Activated T-cell treated with anti-CD3 and anti-CD28 coated beads for 24 hours (primary cell): ENCODE data around the gene TBX15.

Experiments used
- DNase-seq: peaks from one replicate; pipeline ENCODE4 v3.0.0-alpha.2; 2020; ENCODE audit warnings: low read depth

TBX15 gene

DNA sequence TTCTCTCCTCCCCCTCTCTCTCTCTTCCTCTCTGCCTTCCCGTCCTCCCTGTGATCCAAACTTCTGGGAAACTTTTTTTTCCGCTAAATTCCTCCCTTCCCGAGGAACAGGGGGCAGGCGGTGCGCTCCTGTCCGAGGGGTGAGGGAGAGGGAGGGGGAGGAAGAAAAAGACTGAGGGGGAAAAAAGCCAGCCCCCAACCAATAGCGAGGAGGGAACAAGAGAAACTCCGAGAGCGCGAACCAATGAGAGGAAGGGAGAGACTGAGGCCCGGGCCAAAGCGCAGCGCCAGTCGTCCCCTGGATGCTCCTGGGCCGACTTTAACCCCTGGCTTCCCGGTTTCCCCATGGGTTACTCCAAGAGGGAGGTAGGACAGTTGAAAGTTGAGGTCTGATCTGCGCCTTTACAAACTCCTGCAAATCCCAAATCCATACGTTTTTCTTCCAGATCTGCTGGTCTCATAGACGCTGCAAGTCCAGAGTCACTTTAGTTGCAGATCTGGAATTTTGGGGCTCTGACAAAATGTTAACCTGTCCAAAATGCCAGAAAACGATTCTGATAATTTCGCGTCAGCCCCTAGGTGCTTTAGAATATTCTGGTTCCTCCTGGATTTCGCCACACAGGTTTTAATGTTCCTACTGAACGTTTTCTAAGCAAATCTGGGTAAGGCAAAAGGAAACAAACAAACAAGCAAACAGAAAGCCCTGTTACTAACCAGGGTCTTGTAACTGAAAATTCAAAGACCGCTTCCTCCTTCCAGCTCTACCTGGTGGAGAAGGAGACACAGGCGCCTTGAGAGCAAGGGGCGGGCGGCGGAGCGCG is at the start of gene TBX15:
TSS of gene TBX15 (minus strand) at position 158 of the 820 bp plus-strand sequence. CDS start 548 bp downstream, outside the sequence.
- no peak for DNase-seq

DNA sequence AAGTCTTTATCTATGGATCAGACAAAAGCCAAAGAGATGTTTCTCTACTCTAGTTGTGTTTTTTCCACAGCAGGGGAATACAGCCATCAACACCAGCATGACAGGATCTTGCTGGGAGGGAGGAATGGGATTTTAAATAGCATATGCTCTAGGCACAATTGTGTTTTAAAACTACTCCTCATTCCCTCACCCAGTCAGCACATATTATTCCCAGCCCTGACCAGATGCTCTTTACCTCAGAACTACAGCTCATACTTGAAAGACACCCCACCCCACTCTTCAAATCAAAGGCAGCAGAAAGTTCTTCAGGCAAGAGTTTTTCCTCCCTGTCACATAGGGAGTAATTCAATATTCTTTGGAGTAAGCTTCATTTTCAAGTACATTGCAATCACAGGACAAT is 46.2 kb upstream of the TBX15 start:
- no peak for DNase-seq

DNA sequence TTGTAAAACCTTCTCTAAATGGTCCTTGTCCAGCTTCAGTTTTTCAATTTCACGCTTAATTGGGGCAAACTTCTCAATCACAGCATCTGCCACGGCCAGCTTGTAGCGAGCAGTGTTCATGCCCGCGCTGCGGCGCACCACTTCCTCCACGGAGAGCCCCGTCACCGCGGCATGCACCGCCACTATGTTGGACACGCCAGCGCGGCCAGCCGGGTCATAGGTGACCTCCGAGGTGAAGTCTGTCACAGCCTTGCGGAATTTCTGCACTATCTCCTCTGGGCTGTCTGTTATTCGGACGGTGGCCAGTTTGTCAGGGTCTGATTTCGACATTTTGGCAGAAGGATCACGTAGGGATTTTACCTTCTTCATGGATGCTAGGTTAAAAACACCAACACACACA is 44.8 kb upstream of the TBX15 start:
- no peak for DNase-seq

DNA sequence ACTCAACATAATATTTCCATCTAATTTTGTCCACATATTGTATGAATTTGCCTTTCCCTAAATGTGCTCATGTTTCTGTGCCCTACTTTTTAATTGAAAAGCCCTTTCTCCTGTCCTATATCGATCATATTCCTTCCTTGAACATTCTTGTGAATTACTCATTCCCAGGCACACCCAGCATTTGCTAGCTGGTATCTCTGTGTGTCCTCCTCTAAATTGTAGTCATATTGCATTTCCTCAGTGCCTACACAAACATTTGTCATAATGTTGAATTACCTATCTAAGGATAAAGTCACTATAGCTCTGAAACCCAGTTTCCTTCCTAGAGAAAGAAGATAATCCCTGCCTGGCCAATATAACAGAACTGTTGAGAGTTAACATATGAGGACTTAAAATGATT is 39.6 kb upstream of the TBX15 start:
- DNase-seq: no peak

DNA sequence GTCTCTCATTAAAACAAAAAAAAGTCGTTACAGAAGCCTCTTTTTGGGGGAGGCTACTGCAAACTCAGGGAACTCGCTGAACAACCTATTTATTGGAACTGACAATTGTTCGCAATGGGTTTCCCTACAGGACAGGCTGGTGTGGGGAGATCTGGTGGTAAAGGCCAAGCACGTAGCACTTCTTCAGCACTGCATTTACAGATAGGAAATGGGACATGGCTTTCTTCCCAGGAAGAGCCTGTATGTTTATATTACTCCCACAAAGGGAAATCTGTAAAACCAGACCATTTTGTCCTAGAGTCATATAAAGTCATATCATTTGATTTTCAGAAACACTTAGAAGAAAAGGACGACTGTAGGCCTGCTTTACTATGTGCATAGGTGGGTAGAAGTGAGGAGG is 38.8 kb upstream of the TBX15 start:
- DNase-seq: no peak

DNA sequence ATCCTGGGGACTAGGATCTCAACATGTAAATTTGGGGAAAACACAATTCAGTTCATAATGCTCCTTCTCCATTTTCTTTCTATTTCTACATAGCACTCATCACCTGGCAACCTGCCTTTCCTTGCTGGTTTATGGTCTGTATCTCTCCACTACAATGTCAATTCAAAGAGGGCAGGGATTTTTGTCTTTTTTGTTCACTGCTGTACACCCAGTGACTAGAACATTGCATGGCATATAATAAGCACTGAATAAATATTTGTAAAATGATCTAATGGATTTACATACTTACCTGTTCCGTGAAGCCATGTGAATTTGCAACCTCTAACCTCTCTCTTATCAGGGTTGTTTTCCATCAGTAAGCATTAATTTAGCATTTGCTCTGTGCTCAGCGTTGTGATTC is 27.4 kb upstream of the TBX15 start:
- no peak for DNase-seq

DNA sequence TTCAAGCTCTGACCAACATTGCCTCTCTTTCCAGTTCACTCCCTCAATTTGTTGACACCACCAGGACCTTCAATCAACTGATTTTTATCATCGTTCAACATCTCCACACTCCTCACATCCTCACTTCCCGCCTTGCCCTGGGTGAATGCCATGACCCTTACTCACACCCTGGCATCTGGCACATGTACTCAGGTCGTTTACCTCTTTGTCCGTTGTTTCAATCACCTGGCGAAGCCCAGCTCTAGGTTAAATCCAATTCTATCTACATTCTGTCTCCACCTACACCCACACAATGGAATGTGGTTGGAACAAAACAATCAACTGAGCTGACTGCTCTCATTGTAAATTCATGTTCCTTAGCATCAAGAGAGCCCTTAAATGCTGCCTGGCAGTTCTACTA is 24.2 kb upstream of the TBX15 start:
- no peak for DNase-seq

DNA sequence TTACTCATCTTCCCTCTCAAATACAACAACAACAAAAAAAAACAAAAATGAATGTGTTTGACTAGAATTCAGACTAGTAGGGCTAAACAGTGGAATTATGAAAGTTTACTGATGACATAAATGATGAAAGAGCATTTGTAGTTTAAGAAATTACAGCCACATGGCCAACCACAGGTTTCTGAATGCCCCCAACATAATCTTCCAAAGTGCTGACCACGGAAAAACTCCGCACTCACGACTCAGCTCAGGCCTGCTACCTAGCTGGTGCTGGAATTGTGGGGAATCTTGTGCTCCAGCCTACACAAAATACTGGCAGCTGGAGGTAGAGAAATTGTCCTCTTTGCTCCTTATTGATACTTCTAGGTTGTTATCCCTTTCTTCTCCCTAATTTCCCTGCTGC is 23.6 kb upstream of the TBX15 start:
- no peak for DNase-seq

DNA sequence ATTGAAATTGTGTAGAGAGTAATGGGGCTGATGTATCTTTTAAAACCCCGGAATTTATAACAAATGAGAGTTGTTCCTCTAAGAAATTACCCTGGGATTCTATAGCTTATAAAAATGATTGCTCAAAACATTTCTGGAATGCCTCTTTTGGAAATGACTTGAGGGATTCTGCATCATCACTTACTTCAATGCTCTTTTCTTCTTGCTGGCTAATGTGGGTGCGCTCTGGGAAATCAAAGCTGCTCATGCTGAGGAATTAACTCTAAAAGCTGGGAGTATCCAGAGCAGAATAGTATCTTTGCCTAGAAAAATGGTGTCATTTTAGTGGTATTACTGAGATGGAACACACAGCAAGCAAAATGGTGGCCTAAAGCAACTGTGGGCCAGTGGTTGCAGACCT is 23.0 kb upstream of the TBX15 start:
- no peak for DNase-seq

DNA sequence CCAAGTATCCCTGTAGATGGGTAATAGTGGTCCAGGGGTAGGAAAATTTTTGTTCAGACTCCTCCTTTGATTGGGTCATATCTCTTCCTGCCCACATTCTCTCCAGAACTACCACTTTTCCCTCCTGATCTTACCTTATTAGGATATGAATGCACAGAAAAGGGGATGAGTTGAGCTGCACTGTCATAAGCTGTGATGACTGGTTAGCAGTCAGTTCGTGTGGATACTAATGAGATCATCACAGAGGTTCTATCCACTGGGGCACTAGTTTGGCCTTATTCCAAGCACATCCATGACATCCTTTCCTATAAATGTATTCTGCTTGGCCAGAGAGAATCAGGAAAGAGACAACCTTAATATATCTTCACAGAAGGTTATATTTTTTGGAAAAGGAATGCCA is 22.1 kb upstream of the TBX15 start:
- DNase-seq: no peak

DNA sequence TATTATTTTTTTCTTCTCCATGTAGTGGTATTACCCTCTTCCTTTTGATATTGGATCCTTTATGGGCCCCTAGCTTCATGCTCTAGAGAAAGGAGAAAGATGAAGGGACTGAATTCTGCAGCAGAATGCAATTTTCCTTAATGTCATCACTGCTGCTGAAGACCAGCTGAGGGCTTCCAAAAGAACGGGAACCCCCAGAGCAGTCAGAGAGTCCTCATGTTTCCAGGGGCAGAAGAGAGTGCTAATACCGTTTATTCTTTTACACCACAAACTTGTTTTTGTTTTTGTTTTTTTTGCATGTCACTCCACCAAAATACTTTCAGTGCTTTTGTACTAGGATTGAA is 21.1 kb upstream of the TBX15 start:
- DNase-seq: no peak

DNA sequence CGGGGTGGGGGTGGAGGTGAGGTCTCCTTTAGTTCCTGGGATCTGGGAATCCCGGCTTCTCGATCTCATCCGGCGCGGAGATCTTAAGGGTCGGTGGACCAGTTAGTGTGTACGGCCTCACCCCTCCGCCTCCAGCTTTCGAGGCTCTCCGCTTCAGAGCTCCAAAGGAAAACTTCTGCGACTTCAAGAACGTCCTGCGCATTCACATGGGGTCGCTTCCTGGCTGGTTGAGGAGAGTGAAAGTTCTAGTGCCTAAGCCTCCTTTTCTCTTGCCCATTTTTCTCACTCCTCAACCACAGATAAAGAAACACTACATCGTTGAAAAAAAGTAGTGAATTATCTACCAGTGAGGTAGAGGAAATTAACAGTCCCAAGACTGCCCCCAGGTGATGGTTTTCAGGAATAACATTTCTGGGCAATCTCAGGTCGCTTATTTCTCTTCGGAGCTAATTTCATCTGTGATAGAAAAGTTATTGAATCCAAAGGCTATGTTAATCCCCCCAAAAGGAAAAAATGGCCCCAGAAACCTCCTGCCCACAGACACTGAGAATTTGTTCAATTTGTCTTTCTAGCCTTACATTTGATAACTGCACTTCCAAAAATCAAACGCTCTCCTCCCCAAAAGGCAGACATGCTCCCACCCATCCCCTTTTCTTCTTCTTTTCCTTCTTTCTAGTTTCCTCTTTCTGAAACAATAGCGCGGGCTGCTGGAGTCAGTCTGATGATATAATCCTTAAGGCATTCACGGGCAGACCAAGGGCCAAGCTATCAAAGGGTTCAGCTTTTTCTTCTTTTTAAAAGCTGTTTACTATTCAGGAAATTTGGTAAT is 20.6 kb upstream of the TBX15 start:
- no peak for DNase-seq

DNA sequence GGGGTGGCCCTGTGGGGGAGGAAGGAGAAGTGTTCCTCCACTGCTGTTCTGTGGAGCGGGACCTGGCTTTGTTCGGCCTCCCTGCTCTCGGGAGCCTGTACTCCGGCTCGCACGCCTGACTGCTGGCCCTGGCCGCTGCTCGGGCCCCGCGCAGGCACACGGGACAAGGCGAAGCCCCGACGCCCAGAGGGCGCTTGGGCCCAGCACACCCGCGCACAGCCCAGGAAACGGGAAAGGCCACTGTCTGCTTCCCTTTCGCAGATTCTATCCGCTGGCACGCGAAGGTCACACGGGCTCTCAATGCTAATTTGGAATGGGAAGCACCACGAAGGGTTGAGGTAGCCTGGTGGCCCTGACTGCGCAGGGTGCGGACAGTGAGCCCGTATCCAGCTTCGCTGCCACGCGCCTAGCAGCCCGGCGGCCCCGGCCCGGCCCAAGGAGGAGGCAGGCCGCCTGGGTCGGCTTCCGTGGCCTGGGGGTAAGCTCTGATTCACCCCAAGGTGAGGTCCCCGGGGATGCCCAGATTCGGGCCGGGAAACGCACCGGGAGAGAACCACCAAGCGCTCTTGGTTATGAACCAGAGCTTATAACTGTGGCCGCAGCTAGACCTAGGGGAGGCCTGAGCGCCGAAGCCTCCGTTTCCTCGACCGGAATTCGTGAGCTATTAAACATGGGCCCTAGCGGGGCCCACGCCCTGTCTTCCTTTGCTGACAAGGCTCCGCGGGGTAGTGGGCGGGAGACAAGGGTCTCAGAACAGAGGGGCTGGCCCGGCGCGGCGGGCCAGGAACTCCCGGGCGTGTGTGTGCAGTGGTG is 19.7 kb upstream of the TBX15 start:
- no peak for DNase-seq

DNA sequence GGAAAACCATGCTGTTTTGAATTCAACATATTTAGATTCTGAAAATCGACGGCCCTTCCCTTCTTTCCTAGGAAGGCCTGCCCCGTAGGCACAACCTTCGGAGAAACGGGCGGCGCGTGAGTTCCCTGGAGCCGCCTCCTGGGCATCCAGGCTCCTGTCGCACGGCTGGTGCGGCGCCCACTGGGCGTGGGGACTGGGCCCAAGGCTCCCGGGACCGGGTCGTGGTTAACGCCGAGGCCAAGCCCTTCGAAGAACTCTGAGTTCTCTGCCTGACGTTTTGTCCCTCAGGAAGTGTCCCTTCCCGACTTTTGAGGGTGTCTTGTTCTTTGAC is 19.2 kb upstream of the TBX15 start:
- DNase-seq: no peak

DNA sequence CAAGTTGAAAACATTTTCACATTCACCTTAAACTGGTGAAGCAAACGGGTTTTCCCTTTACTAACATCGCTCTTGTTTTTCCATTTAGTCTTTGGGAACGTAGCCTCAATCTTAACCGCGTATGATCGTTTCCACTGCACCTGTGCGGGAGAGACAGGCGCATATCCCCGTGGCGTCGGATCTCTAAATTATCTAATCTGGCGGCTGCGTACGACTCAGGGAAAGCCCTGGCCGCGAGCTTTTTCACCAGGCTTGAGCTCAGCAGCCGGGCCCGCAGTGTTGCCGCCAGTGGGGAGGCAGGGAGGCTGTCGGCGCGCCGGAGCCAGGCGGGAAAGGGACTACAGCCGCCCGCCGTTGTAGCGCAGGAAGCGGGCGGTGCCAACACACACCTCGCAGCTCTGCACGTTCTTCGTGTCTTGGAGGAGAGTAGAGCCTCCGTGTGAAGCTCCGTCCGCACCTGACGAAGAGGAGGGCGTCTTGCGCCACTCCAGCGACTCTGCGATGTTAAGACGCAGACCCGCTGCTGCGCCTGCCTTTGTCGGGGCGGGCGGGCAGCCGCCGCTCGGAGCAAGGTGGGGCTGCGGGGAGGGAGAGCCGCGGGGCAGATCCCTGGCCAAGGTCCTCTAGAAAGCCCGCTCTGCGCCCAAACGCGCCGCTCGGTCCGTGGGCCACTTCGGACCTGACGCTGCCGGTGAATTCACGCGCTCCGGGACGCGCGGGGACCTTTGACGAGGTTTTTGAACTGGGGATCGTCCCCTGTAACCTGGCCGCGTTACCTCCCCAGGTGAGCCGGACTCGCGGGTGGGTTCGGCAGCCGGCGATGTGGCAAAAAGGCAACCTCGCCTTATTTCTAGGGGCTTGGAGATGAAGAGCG is 18.5 kb upstream of the TBX15 start:
- DNase-seq: no peak

DNA sequence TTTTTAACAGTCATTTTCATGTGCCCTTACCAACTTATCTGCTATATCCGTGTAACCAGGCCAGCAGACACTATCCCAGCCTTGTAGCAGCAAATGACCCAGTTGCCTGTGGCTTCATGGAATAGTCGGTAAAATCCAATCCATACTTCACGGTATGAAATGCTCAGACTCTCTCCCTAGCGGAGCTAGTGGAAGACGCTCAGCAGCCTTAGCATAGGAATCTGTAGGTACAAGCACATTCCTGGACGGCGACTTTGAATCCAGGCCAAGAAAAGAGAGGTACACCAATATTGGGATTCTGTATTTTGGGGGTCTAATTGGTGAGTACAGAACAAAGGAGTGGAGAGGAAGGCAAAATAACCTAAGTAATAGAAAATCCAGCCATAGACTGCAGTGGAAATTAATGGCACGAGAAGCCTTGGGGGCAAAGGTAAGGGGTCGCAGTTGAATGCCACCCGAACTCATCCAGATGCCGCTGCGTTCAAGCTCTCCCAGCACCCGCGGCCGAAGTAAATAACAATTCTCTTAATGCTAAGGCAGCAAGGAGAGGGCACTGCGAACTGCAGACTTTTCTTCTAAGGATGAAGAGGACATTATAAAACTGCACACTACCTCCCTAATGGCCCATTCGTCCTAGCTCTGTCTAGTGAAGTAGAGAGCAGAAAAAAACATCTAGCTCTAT is 17.7 kb upstream of the TBX15 start:
- no peak for DNase-seq

DNA sequence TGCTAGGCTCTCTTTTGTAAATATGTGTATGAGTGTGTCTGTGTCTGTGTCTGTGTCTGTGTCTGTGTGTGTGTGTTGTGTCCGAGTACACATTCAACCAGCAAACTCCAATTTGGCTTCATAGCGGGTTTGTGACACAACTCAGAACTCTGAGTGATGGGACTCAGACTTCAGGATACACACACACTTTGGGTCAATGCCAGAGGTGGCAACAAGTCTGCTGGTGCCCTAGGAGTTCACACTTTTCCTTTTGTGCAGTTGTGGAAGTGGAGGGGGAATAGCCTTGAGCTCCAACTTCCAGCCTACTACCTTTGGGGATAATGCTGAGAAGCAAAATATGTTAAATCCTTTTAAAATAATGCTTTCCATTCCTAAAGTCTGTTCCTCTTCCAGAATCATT is 16.6 kb upstream of the TBX15 start:
- DNase-seq: no peak

DNA sequence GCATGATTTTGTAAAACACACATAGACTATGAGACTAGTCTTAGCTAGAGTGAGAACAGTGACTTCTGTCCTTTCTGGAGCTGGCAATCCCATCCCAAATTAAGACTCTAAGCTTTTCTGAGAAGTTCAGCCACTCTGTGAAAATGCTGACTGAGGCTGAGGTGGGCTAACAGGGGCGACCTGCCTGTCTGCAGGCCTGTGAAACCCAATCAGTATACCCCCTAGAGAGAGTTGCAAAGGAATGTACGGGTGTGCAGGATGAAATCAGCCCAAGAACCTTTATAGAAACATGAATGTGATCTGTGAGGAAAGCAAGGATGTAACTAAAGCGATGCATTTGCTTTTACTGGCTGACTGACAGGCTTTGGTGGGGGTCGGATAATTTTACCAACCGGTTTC is 16.0 kb upstream of the TBX15 start:
- DNase-seq: no peak

DNA sequence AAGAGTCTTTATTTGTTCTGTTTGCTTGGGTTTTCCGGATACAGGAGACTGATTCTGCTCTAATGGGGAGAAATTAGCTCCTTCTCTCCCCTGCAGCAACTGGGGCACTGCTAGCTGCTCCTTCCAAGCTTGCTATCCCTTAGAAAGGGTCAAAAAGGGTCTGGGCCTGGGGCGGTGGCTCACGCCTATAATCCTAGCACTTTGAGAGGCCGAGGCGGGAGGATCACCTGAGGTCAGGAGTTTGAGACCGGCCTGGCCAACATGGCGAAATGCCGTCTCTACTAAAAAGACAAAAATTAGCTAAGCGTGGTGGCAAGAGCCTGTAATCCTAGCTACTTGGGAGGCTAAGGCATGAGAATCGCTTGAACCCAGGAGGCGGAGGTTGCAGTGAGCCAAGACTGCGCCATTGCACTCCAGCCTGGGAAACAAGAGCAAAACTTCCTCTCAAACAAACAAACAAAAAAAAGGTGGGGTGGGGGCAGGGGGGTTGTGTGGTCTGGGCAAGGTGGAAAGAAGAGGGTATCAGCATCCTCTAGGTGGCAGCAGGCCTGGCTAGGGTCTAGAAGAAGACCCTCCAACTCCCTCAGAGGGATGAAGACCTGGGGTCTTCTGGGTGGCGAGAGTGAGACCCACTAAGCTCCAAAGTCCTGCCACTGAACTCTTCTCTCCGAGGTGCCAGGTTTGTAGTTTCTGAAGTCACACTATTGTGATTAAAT is 15.4 kb upstream of the TBX15 start:
- no peak for DNase-seq

DNA sequence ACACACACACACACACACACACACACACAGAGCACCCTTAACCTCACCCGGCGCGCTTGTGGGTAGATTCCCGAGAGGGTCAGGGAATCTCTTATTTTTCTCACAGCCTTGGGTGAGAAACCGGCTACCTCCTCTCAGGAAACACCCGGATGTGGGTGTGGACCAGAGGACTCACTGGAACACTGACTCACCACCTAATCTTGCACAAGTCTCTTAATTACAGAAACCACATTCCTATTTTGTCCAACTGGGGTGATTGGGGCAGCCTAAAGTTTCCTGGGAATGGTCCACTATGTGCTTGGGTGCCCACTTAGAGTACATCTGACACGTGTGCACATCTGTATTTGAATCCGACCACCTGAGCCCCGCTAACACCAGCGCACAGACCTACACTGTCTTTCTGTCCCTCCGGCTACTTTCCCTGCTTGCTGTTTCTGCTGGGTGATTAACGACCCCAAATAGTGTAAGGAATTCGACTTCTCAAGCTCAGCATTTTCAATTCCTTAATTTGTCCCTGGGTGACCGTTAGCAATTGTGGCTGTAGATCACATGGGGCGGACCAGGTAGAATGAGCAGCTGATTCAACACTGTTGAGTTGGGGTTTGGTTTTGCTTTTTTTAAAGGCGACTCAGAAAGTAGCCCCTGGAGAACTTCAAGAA is 14.0 kb upstream of the TBX15 start:
- no peak for DNase-seq
